Measurements from ENCODE around the gene BEND6. TPM values are rescaled to one million over a fixed set of nuclear protein-coding genes. Genes with fewer than 3 reads are reported as not detected.
"Not testable (repeated sequence)": the region's sequence is repeated elsewhere in the genome, so short reads cannot be mapped to it uniquely, and the experiment has no call there.

Gene BEND6
- total and polyA plus RNA-seq, 2 of the 13 experiments (the other 11 are each of a cell fraction or from before 2014, with no cell fraction given), result 0.20 to 0.21 TPM

GRCh38 chr6:57046332-57047256 is 91.7 kb downstream of the BEND6 start, which contains the start of gene KIAA1586 (continued):
- TF ChIP-seq PATZ1 (CRISPR knock-in tag; IDR thresholded peaks at IDR 0.05), result peak; percentile 71; the same call in 1 of the 2 replicates
- TF ChIP-seq ATF1 (CRISPR knock-in tag; IDR thresholded peaks at IDR 0.05), result peak; percentile 76
- TF ChIP-seq ZBTB4 (CRISPR knock-in tag; IDR thresholded peaks at IDR 0.05; ENCODE audit: borderline replicate concordance), result peak; percentile 86; the same call in 1 of the 2 replicates
- TF ChIP-seq DMAP1 (CRISPR knock-in tag; IDR thresholded peaks at IDR 0.05), result peak; percentile 86
- peak; percentile 49; the same call in 1 of the 2 replicates for TF ChIP-seq TSC22D2 (CRISPR knock-in tag; IDR thresholded peaks at IDR 0.05; ENCODE audit: borderline replicate concordance)
- TF ChIP-seq IRX3 (CRISPR knock-in tag; IDR thresholded peaks at IDR 0.05; ENCODE audit: borderline replicate concordance, low read depth), result 0 out of 2 replicates have a peak, but pooled peaks have one; percentile 49
- peak; percentile 94 for TF ChIP-seq GATAD2A (CRISPR knock-in tag; IDR thresholded peaks at IDR 0.05)
- TF ChIP-seq KAT7 (CRISPR knock-in tag; IDR thresholded peaks at IDR 0.05; ENCODE audit: borderline replicate concordance), result peak; percentile 92
- not testable (repeated sequence) for TF ChIP-seq CREB1 (IDR thresholded peaks at IDR 0.05)
- TF ChIP-seq CREB1 (CRISPR knock-in tag; IDR thresholded peaks at IDR 0.05), result peak; percentile 79
- peak; percentile 71; the same call in 1 of the 2 replicates for TF ChIP-seq ETV6 (CRISPR knock-in tag; conservative IDR thresholded peaks at IDR 0.05)
- TF ChIP-seq SP4 (CRISPR knock-in tag; IDR thresholded peaks at IDR 0.05), result peak; percentile 86
- peak; percentile 73; the same call in 1 of the 2 replicates for TF ChIP-seq ZNF605 (CRISPR knock-in tag; IDR thresholded peaks at IDR 0.05)
- 0 out of 2 replicates have a peak, but pooled peaks have one; percentile 22 for TF ChIP-seq RARA (CRISPR knock-in tag; IDR thresholded peaks at IDR 0.05)
- TF ChIP-seq ZNF441 (CRISPR knock-in tag; IDR thresholded peaks at IDR 0.05; ENCODE audit: borderline replicate concordance), result 0 out of 2 replicates have a peak, but pooled peaks have one; percentile 77
- peak; percentile 92; the same call in 1 of the 2 replicates for TF ChIP-seq POGK (CRISPR knock-in tag; conservative IDR thresholded peaks at IDR 0.05)
- TF ChIP-seq CHCHD3 (CRISPR knock-in tag; IDR thresholded peaks at IDR 0.05), result peak; percentile 77; the same call in 1 of the 2 replicates
- peak; percentile 77; the same call in 1 of the 2 replicates for TF ChIP-seq IKZF5 (CRISPR knock-in tag; IDR thresholded peaks at IDR 0.05)
- peak; percentile 31 for TF ChIP-seq TBL1XR1 (IDR thresholded peaks at IDR 0.05; ENCODE audit: borderline replicate concordance, low read length, partially characterized antibody)
- TF ChIP-seq ZSCAN29 (CRISPR knock-in tag; conservative IDR thresholded peaks at IDR 0.05), result peak; percentile 82; the same call in 1 of the 2 replicates
- peak; percentile 92 for TF ChIP-seq ZC3H13 (CRISPR knock-in tag; IDR thresholded peaks at IDR 0.05)
